ENCODE data around the gene PIAS2. TPM values are rescaled to one million over a fixed set of nuclear protein-coding genes. Genes with fewer than 3 reads are reported as not detected.

PIAS2 gene
- total and polyA plus RNA-seq, 10 donors, result 4.0 to 58.4 (median 38.3) TPM

DNA sequence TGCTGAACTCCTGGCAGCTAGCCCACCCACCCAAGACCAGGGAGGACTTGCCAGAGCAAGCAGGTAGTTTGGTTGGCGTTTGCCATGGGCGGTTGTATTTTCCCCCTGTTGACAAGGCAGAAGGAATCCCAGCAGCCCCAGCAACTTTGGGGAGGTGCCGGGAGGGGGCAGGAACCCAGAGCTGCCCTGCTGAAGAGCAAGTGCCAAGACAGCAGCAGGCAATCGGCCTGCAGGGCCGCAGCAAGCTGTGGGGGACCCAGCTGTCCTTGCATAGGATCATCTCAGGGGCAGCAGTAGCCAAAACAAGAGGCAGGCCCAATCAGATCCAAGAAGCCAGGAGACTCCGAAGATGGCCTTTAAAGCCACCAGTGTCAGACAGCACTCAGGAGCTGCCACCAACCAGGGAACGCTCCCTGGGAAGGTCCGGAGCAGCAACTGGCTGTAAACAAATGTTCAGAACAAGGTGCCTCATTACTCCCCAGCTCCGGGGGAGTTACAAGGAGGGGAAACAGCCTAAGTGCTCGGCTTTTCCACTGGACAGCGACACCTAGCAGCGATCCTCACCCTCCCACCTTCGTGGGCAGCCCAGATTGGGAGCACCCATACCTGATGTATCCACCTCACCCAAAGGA is 162.5 kb downstream of the PIAS2 start:
- H3K9me3 ChIP-seq, result no peaks in the 10 kb centered on the region
- H3K4me1 ChIP-seq, result peaks cover 11 to 39% (median 26%) of the 10 kb centered on the region in 6 donors
- 59 to 72% (median 67%) methylated on average over 11 to 13 of the region's 13 CpGs for WGBS, 5 donors
- intact Hi-C loops (cut with DNase I; ENCODE audit: low total_unique reads), result no loop called here
- peaks cover 0 to 57% (median 44%) of the 10 kb centered on the region in 7 donors for H3K27me3 ChIP-seq (replicated peaks in 1 of 7)
- no peak overlapping the region for H3K4me3 ChIP-seq
- no peak for DNase-seq
- H3K36me3 ChIP-seq, result no peaks in the 10 kb centered on the region
- H3K27ac ChIP-seq, result no peak overlapping the region
- TF ChIP-seq CTCF (IDR thresholded peaks at IDR 0.05 in 8 of 11, conservative IDR thresholded peaks at IDR 0.05 in 3 of 11), result no peak

- H3K4me3 ChIP-seq, result no peak overlapping the region
- H3K36me3 ChIP-seq, result no peaks in the 10 kb centered on the region
- H3K9me3 ChIP-seq, result no peaks in the 10 kb centered on the region
- TF ChIP-seq POLR2A (IDR thresholded peaks at IDR 0.05) (no peak), POLR2AphosphoS5 (IDR thresholded peaks at IDR 0.05) (no peak), CTCF (IDR thresholded peaks at IDR 0.05 in 8 of 11, conservative IDR thresholded peaks at IDR 0.05 in 3 of 11) (no peak)
- H3K27ac ChIP-seq, result no peak overlapping the region
- peaks cover 11 to 39% (median 26%) of the 10 kb centered on the region in 6 donors for H3K4me1 ChIP-seq
- 43 to 56% (median 51%) methylated on average over 3 of the region's 3 CpGs for WGBS, 5 donors
- DNase-seq, result no peak
- H3K27me3 ChIP-seq (replicated peaks in 1 of 7), result peaks cover 0 to 51% (median 38%) of the 10 kb centered on the region in 7 donors
- intact Hi-C loops (cut with DNase I; ENCODE audit: low total_unique reads), result no loop called here
Observed at GRCh38 chr18:46754188-46754587, 163.1 kb downstream of the PIAS2 start.

Other genes starting within 250 kb of the PIAS2 start
- gene ST8SIA5, start 160.5 kb downstream of the PIAS2 start, total RNA-seq, result under 1 TPM in 5 of 7 donors, not detected in 2; under 0.01 to 0.30 (median 0.07) TPM
- gene ST8SIA5, start 160.5 kb downstream of the PIAS2 start, polyA plus RNA-seq, result under 1 TPM in 2 of 3 donors, not detected in 1; 0.02 to 0.17 TPM
- gene KATNAL2, start 95 bp upstream of the PIAS2 start, total RNA-seq, result 1 to 10 TPM; 1.5 to 10.0 (median 4.5) TPM
- gene KATNAL2, start 95 bp upstream of the PIAS2 start, polyA plus RNA-seq, result 1 to 10 TPM; 2.5 to 3.1 (median 3.0) TPM
- not detected for gene ELOA2, start 118.1 kb upstream of the PIAS2 start, total RNA-seq
- gene ELOA2, start 118.1 kb upstream of the PIAS2 start, polyA plus RNA-seq, result not detected
- gene HDHD2, start 233.0 kb upstream of the PIAS2 start, total RNA-seq, result 10 to 100 TPM; 26.6 to 39.6 (median 34.5) TPM
- 10 to 100 TPM; 19.7 to 24.1 (median 22.3) TPM for gene HDHD2, start 233.0 kb upstream of the PIAS2 start, polyA plus RNA-seq